Loucy (cell line): ENCODE results near the gene MBNL3.

ENCODE experiments used
- H2AFZ ChIP-seq: fragments of 200-600 bp; sonication (generic); 2 replicates; pipeline ENCODE4 v1.6.0; 2016; ENCODE audit warnings: antibody characterized with exemption, mild to moderate bottlenecking, low read length, moderate library complexity
- H3F3A ChIP-seq: fragments of 200-600 bp; 2 replicates; pipeline ENCODE4 v1.6.0; 2016; ENCODE audit warnings: antibody characterized with exemption, low read depth, mild to moderate bottlenecking
- H3K27me3 ChIP-seq: fragments of 200-600 bp; sonication (generic); 2 replicates; pipeline ENCODE4 v1.6.1; 2014; ENCODE audit warnings: low read length, mild to moderate bottlenecking; ENCODE audit not compliant: insufficient read depth, poor library complexity, severe bottlenecking
- H3K36me3 ChIP-seq: fragments of 200-600 bp; sonication (generic); 2 replicates; pipeline ENCODE4 v1.6.1; 2016; ENCODE audit warnings: low read length; ENCODE audit not compliant: insufficient read depth
- H3K4me1 ChIP-seq: fragments of 200-600 bp; sonication (generic); 2 replicates; pipeline ENCODE4 v1.5.1; 2014; ENCODE audit warnings: low read length, mild to moderate bottlenecking; ENCODE audit not compliant: insufficient read depth, poor library complexity, severe bottlenecking
- H3K4me2 ChIP-seq: fragments of 200-600 bp; sonication (generic); 2 replicates; pipeline ENCODE4 v1.6.0; 2014; ENCODE audit warnings: antibody characterized with exemption, low read length, low read depth, mild to moderate bottlenecking; ENCODE audit not compliant: poor library complexity, severe bottlenecking
- H3K4me3 ChIP-seq: fragments of 200-600 bp; sonication (generic); 2 replicates; pipeline ENCODE4 v1.5.1; 2014; ENCODE audit warnings: low read length, mild to moderate bottlenecking, mixed read lengths; ENCODE audit not compliant: poor library complexity, severe bottlenecking
- H3K79me2 ChIP-seq: fragments of 200-600 bp; sonication (generic); 2 replicates; pipeline ENCODE4 v1.6.1; 2014; ENCODE audit warnings: low read length; ENCODE audit not compliant: insufficient read depth
- H3K9ac ChIP-seq: fragments of 200-600 bp; sonication (generic); 2 replicates; pipeline ENCODE4 v1.6.0; 2014; ENCODE audit warnings: mild to moderate bottlenecking, low read depth, low read length, moderate library complexity; ENCODE audit not compliant: poor library complexity, severe bottlenecking
- H3K9me2 ChIP-seq: fragments of 200-600 bp; sonication (generic); replicated peaks from 2 replicates; pipeline ENCODE4 v1.6.1; 2016; ENCODE audit warnings: low read depth, low read length, mixed read lengths
- H3K9me3 ChIP-seq: fragments of 200-600 bp; sonication (generic); 2 replicates; pipeline ENCODE4 v1.6.1; 2014; ENCODE audit warnings: mild to moderate bottlenecking, antibody characterized with exemption, low read length, low read depth; ENCODE audit not compliant: insufficient read depth
- H4K20me1 ChIP-seq: fragments of 200-600 bp; sonication (generic); 2 replicates; pipeline ENCODE4 v1.6.0; 2014; ENCODE audit warnings: antibody characterized with exemption, low read length, mild to moderate bottlenecking; ENCODE audit not compliant: insufficient read depth, poor library complexity, severe bottlenecking
- EZH2phosphoT487 ChIP-seq: fragments of 200-600 bp; IDR thresholded peaks from 2 replicates; pipeline ENCODE4 v1.6.1; 2018; ENCODE audit warnings: antibody characterized with exemption, mild to moderate bottlenecking, moderate library complexity, borderline replicate concordance
- TF ChIP-seq, protein P1 (sequence below): fragments of 200-600 bp; sonication (generic); conservative IDR thresholded peaks from 2 replicates; pipeline ENCODE4 v1.5.1; 2014; ENCODE audit warnings: mild to moderate bottlenecking, antibody characterized with exemption, low read length

The MBNL3 gene

GRCh38 chrX:132415012-132415411 is 73.8 kb downstream of the MBNL3 start:
- TF ChIP-seq, protein P1, sequence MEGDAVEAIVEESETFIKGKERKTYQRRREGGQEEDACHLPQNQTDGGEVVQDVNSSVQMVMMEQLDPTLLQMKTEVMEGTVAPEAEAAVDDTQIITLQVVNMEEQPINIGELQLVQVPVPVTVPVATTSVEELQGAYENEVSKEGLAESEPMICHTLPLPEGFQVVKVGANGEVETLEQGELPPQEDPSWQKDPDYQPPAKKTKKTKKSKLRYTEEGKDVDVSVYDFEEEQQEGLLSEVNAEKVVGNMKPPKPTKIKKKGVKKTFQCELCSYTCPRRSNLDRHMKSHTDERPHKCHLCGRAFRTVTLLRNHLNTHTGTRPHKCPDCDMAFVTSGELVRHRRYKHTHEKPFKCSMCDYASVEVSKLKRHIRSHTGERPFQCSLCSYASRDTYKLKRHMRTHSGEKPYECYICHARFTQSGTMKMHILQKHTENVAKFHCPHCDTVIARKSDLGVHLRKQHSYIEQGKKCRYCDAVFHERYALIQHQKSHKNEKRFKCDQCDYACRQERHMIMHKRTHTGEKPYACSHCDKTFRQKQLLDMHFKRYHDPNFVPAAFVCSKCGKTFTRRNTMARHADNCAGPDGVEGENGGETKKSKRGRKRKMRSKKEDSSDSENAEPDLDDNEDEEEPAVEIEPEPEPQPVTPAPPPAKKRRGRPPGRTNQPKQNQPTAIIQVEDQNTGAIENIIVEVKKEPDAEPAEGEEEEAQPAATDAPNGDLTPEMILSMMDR = no peak
- no peak for TF ChIP-seq EZH2phosphoT487
- Histone ChIP-seq H2AFZ (no peak overlapping the region), H3K36me3 (no peaks in the 10 kb centered on the region), H3K27me3 (no peaks in the 10 kb centered on the region), H3K4me3 (no peak overlapping the region), H3K9me3 (no peaks in the 10 kb centered on the region), H4K20me1 (no peaks in the 10 kb centered on the region), H3K79me2 (no peaks in the 10 kb centered on the region), H3K4me2 (no peak overlapping the region), H3K9me2 (no peaks in the 10 kb centered on the region), H3K4me1 (no peaks in the 10 kb centered on the region), H3K9ac (no peak overlapping the region), H3F3A (no peaks in the 10 kb centered on the region)

DNA sequence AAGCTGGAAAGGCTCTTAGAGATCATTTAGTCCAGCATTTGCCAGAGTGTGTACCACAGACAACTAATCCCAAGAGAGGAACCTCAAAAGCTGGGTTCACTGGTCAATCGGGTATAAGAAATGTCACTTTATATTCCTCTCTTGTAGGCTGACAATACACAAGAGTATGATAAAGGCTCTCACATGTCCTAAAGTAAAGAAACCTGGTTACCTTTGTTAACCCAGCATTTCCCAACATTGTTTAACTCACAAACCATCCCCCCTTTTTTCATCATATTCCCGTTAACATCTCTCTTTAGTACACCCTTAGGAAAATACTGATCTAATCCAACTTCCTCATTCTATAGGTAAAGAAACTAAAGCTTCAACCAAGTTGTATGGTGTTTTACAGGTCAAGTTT is 74.4 kb downstream of the MBNL3 start:
- TF ChIP-seq EZH2phosphoT487 = no peak
- TF ChIP-seq, protein P1 = no peak
- no peaks in the 10 kb centered on the region for H3K79me2 ChIP-seq
- no peaks in the 10 kb centered on the region for H4K20me1 ChIP-seq
- no peak overlapping the region for H3K4me2 ChIP-seq
- no peaks in the 10 kb centered on the region for H3K27me3 ChIP-seq
- no peaks in the 10 kb centered on the region for H3K36me3 ChIP-seq
- no peak overlapping the region for H3K4me3 ChIP-seq
- H3F3A ChIP-seq = no peaks in the 10 kb centered on the region
- H3K9me3 ChIP-seq = no peaks in the 10 kb centered on the region
- no peaks in the 10 kb centered on the region for H3K4me1 ChIP-seq
- H2AFZ ChIP-seq = no peak overlapping the region
- H3K9ac ChIP-seq = no peak overlapping the region
- H3K9me2 ChIP-seq = no peaks in the 10 kb centered on the region

- Histone ChIP-seq H3K27me3 (no peaks in the 10 kb centered on the region), H4K20me1 (no peaks in the 10 kb centered on the region), H3K79me2 (no peaks in the 10 kb centered on the region), H3K9me3 (no peaks in the 10 kb centered on the region), H3K36me3 (no peaks in the 10 kb centered on the region), H3K4me1 (no peaks in the 10 kb centered on the region), H3K4me2 (no peak overlapping the region), H3K4me3 (no peak overlapping the region), H3F3A (no peaks in the 10 kb centered on the region), H2AFZ (no peak overlapping the region), H3K9ac (no peak overlapping the region), H3K9me2 (no peaks in the 10 kb centered on the region)
- TF ChIP-seq, protein P1 = no peak
- TF ChIP-seq EZH2phosphoT487 = no peak
Measured at GRCh38 chrX:132413459-132413858, 75.4 kb downstream of the MBNL3 start.
